GM18909 (cell line): ENCODE results near the gene STK32C.
"Not testable (repeated sequence)": the region's sequence is repeated elsewhere in the genome, so short reads cannot be mapped to it uniquely, and the experiment has no call there.

Experiments
- ATAC-seq: cut with Tn5 transposase; IDR thresholded peaks from one replicate; pipeline ENCODE4 v1.9.1; 2021; ENCODE audit warnings: mild to moderate bottlenecking; ENCODE audit not compliant: unreplicated experiment, poor library complexity

The STK32C gene

GRCh38 chr10:132320654-132321469 is 13.1 kb upstream of the STK32C start:
- ATAC-seq, result no peak

GRCh38 chr10:132319853-132320653 is 12.3 kb upstream of the STK32C start:
- ATAC-seq, result peak; percentile 98

GRCh38 chr10:132317477-132317876 is 9.7 kb upstream of the STK32C start:
- not testable (repeated sequence) for ATAC-seq

- ATAC-seq, result no peak
These were observed 8.4 kb upstream of the STK32C start for GRCh38 chr10:132316133-132316532.

- ATAC-seq, result not testable (repeated sequence)
These were observed 7.1 kb upstream of the STK32C start for GRCh38 chr10:132314881-132315280.

- no peak for ATAC-seq
These were observed 6.6 kb upstream of the STK32C start for GRCh38 chr10:132314336-132314735.

GRCh38 chr10:132313865-132314264 is 6.1 kb upstream of the STK32C start:
- ATAC-seq, result no peak

GRCh38 chr10:132313305-132313704 is 5.6 kb upstream of the STK32C start:
- ATAC-seq, result no peak

- no peak for ATAC-seq
These were observed 3.7 kb upstream of the STK32C start for GRCh38 chr10:132311338-132311939.

GRCh38 chr10:132310701-132311337 is 3.1 kb upstream of the STK32C start:
- no peak for ATAC-seq

- ATAC-seq, result no peak
These were observed 2.3 kb upstream of the STK32C start for GRCh38 chr10:132309879-132310591.

GRCh38 chr10:132309471-132309865 is 1.7 kb upstream of the STK32C start:
- ATAC-seq, result no peak

- peak; percentile 3 for ATAC-seq
These were observed 1.1 kb upstream of the STK32C start for GRCh38 chr10:132308587-132309470.

- ATAC-seq, result peak; percentile 21
These were observed 642 bp downstream of the STK32C start for GRCh38 chr10:132306864-132307751.

- no peak for ATAC-seq
These were observed 1.4 kb downstream of the STK32C start for GRCh38 chr10:132306343-132306685.

GRCh38 chr10:132305654-132306342 is 2.0 kb downstream of the STK32C start:
- no peak for ATAC-seq

GRCh38 chr10:132304756-132305509 is 2.8 kb downstream of the STK32C start:
- ATAC-seq, result no peak
